Mesothelial cell of epicardium (in vitro differentiated cells): Measurements from ENCODE around the gene DIPK1A. TPM values are rescaled to one million over a fixed set of nuclear protein-coding genes. Genes with fewer than 3 reads are reported as not detected.
A peak's percentile ranks its signal among the peaks of the same experiment; 100 is the strongest.

Experiments used
- DNase-seq, 2 experiments: peaks; one replicate each; pipeline ENCODE4 v3.0.0; 2021; ENCODE audit warnings: low spot score in 2 of 2; ENCODE audit not compliant: unreplicated experiment in 2 of 2
- H3K27ac Mint-ChIP-seq: 2 replicates; pipeline ENCODE4 v1.8.0; 2021; ENCODE audit warnings: mixed read lengths
- H3K27me3 Mint-ChIP-seq: 2 replicates; pipeline ENCODE4 v1.8.0; 2021; ENCODE audit warnings: low read depth, mixed read lengths
- H3K36me3 Mint-ChIP-seq: 2 replicates; pipeline ENCODE4 v1.8.0; 2021; ENCODE audit warnings: mixed read lengths
- H3K4me1 Mint-ChIP-seq: 2 replicates; pipeline ENCODE4 v1.8.0; 2021; ENCODE audit warnings: mixed read lengths
- H3K4me3 Mint-ChIP-seq: 2 replicates; pipeline ENCODE4 v1.8.0; 2021; ENCODE audit warnings: mild to moderate bottlenecking, moderate library complexity, mixed read lengths
- H3K9me3 Mint-ChIP-seq: 2 replicates; pipeline ENCODE4 v1.8.0; 2021; ENCODE audit warnings: mixed read lengths
- total RNA-seq: library from RNA; stranded (reverse); gene quantifications from 3 replicates; pipeline ENCODE4 v1.2.1, GENCODE V29; 2021
- TF ChIP-seq, protein P1 (sequence below): fragments of 200-600 bp; sonication (generic); IDR thresholded peaks from one replicate; pipeline ENCODE4 v1.5.0; 2021; ENCODE audit warnings: antibody characterized with exemption; ENCODE audit not compliant: unreplicated experiment

DIPK1A gene
- total RNA-seq, 1 donor from 2014 or later: 12.3 TPM

DNA sequence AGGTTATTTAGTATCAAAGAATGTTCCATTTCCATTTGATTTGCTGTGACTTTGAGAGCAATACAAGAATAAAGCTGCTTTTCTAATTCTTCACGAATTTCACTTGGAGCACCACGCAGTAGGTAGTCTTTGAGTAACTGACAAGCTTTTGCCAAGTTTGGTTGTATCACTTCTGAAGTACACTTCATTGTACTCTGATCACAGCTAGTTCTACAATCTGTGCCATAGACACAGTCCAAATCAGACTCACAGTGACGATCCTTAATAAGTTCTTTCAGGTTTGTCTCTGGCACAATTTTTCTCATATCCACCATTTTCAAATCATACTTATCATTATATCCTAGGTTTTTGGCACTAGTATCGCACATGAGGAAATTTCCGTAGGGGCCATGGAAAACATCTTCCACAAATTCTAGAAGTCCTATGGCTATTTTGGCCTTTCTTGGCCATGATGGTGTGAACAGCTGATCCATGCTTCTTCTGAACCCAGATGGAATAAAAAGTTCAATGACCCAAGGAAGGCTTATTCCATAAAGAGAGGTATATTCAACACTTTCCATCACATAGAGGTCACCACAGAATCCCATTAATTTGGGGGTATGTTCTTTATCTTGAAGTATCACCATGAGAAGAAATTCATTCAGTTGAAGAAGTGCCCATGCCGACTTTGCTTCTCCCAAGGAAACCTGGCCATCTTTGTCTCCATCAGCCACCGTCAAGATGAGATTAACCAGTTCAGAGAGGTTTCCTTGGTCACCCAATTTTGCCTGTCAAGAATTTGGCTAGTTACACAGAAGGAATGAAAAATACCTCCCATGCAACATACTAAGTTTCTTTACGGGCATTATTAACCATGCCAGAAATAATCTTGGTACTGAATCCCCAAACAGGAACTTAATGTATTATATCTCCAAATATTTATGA lies 117.6 kb downstream of the DIPK1A start:
- no peaks in the 10 kb centered on the region for H3K9me3 Mint-ChIP-seq
- peaks cover 11% of the 10 kb centered on the region for H3K4me1 Mint-ChIP-seq
- H3K27me3 Mint-ChIP-seq: no peaks in the 10 kb centered on the region
- H3K27ac Mint-ChIP-seq: peak overlapping the region; percentile 9
- no peak for DNase-seq
- H3K4me3 Mint-ChIP-seq: no peak overlapping the region
- peaks cover 40% of the 10 kb centered on the region for H3K36me3 Mint-ChIP-seq
- TF ChIP-seq, protein P1, sequence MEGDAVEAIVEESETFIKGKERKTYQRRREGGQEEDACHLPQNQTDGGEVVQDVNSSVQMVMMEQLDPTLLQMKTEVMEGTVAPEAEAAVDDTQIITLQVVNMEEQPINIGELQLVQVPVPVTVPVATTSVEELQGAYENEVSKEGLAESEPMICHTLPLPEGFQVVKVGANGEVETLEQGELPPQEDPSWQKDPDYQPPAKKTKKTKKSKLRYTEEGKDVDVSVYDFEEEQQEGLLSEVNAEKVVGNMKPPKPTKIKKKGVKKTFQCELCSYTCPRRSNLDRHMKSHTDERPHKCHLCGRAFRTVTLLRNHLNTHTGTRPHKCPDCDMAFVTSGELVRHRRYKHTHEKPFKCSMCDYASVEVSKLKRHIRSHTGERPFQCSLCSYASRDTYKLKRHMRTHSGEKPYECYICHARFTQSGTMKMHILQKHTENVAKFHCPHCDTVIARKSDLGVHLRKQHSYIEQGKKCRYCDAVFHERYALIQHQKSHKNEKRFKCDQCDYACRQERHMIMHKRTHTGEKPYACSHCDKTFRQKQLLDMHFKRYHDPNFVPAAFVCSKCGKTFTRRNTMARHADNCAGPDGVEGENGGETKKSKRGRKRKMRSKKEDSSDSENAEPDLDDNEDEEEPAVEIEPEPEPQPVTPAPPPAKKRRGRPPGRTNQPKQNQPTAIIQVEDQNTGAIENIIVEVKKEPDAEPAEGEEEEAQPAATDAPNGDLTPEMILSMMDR: no peak

DNA sequence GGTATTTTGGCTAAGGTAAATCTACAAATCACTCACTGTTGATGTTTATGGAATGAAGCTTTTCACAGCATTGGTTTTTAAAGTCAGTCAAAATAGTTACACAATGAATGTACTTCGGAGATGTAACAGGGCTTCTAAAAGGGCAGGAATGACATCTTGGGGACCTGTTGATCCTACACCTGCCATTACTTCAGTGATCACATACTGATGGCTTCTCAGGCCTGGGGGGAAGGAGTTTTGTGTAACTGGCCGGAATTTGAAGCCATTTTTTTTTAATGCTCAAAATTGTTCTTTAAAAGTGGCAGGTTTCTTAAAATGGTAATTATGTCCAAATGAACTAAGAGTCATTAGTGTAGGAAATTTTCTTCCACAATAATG lies 118.2 kb downstream of the DIPK1A start:
- Mint-ChIP-seq H3K4me1 (peaks cover 12% of the 10 kb centered on the region), H3K9me3 (no peaks in the 10 kb centered on the region), H3K27ac (peak overlapping the region; percentile 77), H3K36me3 (peaks cover 45% of the 10 kb centered on the region), H3K4me3 (no peak overlapping the region), H3K27me3 (no peaks in the 10 kb centered on the region)
- TF ChIP-seq, protein P1: no peak
- DNase-seq: no peak

DNA sequence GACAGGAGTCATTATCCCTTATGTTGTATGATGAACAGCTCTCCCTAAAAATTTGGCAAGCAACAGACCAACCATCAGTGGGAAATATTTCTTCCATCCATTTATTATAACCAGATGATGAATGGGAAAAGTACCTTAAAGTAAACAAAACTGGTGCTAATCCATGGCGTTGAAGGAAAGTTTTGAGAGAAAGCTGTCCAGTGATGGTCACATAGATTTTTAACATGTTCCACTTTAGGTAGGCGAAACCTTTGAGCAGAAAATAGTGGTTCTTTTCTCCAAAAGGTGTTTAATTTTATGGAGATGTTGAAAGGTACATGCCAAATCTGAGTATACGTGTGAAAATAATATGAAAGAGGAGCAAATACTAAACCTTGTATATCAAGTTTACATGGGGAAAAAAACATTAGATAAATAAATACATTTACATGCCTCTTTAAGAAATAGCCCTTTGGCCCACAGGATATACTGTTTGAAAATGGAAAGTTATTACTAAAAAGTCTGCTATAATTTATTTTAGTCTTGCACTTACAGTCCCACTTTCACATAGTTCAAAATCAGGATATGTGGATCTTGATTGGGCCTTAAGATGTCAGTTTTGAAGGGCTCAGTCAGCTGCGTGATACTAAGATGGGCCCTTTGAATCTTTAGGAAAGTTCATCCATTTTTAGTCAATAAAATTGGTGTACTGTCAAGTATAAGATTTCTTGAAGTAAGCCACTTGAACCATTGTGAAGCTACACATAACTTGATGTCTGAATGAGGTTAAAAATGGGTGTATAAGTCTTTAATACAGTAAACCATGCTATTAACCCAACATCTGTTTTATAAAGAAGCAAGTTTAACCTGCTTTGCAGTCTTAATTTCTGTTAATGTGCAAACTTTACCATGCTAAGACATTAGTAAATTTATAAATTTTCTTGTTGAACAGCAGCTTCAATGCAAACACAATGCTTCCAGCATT lies 118.9 kb downstream of the DIPK1A start:
- Mint-ChIP-seq H3K27ac (peak overlapping the region; percentile 77), H3K9me3 (no peaks in the 10 kb centered on the region), H3K36me3 (peaks cover 50% of the 10 kb centered on the region), H3K4me1 (peaks cover 18% of the 10 kb centered on the region), H3K27me3 (no peaks in the 10 kb centered on the region), H3K4me3 (no peak overlapping the region)
- TF ChIP-seq, protein P1: no peak
- no peak for DNase-seq

DNA sequence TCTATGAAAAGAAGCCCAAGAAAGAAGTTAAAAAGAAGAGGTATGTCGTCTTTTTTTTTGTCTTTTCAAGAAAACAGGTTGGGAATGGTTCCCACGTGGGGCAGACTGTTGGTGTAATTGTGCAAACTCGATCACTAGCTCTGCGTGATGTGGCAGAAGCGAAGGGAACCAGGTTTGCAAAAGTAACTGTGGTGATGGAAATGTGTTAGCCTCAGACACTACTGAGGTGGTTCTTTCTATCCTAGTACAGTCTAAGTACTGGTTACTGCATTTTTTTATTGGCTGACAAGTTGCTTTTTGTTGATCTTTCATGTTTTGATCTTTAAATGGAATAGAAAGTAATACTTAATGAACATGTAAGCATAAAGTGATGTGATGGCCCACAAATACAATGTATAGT lies 120.7 kb downstream of the DIPK1A start:
- TF ChIP-seq, protein P1: no peak
- peaks cover 32% of the 10 kb centered on the region for H3K4me1 Mint-ChIP-seq
- no peaks in the 10 kb centered on the region for H3K9me3 Mint-ChIP-seq
- H3K36me3 Mint-ChIP-seq: peaks cover 48% of the 10 kb centered on the region
- no peak for DNase-seq
- H3K27ac Mint-ChIP-seq: peak overlapping the region; percentile 61
- H3K4me3 Mint-ChIP-seq: no peak overlapping the region
- no peaks in the 10 kb centered on the region for H3K27me3 Mint-ChIP-seq

DNA sequence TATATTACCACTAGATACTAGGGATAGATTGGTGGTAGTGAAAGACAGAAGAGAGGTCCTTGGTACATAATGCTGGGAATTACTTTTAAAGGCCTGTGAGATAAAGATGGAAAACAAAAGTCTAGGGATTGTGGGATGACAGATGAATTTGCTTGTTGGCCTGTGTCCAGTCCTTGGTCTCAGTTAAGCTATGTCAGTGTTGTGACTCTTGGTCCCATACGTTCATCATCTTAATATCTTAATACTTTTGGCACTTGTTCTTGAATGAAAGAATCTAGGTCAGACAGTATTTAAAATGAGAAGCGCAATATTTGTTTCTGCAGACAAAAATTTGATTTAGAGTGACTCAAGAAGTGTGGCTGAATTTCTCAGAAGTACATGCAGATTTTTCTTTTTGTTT lies 121.8 kb downstream of the DIPK1A start:
- Mint-ChIP-seq H3K4me3 (no peak overlapping the region), H3K27ac (no peak overlapping the region)

More for the DNA sequence above, 121.8 kb downstream of the DIPK1A start:
- Mint-ChIP-seq H3K36me3 (peaks cover 57% of the 10 kb centered on the region), H3K9me3 (no peaks in the 10 kb centered on the region), H3K27me3 (no peaks in the 10 kb centered on the region), H3K4me1 (peaks cover 43% of the 10 kb centered on the region)
- no peak for DNase-seq
- TF ChIP-seq, protein P1: no peak
